Mononuclear cell (primary cell): Measurements from ENCODE around the gene BCAS3. TPM values are rescaled to one million over a fixed set of nuclear protein-coding genes. Genes with fewer than 3 reads are reported as not detected.
A peak's percentile ranks its signal among the peaks of the same experiment; 100 is the strongest.
"Not testable (repeated sequence)": the region's sequence is repeated elsewhere in the genome, so short reads cannot be mapped to it uniquely, and the experiment has no call there.

Experiments
- H3K27me3 ChIP-seq: 2 replicates; pipeline ENCODE4 v1.6.0; 2011; ENCODE audit warnings: low read length, control low read depth; ENCODE audit not compliant: insufficient read depth
- H3K4me1 ChIP-seq: 2 replicates; pipeline ENCODE4 v1.5.1; 2011; ENCODE audit warnings: mild to moderate bottlenecking, low read length, control low read depth; ENCODE audit not compliant: insufficient read depth
- H3K4me3 ChIP-seq: 2 replicates; pipeline ENCODE4 v1.5.1; 2011; ENCODE audit warnings: mild to moderate bottlenecking, low read length, moderate library complexity
- H3K9me3 ChIP-seq: 2 replicates; pipeline ENCODE4 v1.5.1; 2011; ENCODE audit warnings: low read depth, mild to moderate bottlenecking, control low read depth, low read length
- total RNA-seq: library from RNA; depleted of rRNA; stranded (reverse); fragments of >200 nt; gene quantifications from one replicate; pipeline ENCODE4 v1.2.3, GENCODE V29; 2012

The BCAS3 gene
- total RNA-seq, 1 donor: 23.9 TPM

DNA sequence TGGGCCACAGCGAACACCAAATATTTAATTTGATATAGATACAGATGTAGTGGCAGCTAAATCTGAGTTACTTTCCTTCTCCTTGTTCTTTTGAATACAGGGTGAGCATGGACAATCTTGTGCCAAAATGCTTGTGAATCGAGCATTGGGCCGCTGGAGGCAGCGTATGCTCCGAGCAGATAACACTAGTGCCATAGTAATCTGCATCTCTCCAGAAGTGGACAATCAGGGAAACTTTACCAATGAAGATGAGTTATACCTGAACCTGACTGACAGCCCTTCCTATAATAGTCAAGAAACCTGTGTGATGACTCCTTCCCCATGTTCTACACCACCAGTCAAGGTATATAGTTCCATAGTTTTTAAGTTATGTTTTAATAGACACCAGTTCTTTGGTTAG is 21.2 kb upstream of the BCAS3 start:
- Histone ChIP-seq H3K4me1 (peaks cover 4% of the 10 kb centered on the region), H3K4me3 (no peak overlapping the region)

DNA sequence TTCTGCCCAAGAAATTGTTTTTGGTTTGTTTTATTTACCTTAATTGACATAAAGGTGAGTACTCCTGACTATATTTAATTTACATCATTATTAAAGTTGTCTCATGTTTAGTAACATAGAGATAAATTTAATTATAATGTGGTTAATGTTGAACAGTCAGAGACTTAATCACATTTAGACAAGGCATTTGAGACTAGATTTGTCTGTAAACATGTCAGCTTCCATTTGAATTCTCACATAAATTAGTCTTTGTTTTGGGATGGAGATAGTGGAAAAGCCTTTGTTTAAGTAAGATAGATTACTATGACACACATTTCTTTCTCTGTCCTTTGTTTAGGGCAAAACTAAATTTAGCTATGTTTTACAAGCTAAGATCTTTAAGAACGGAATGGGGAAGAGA is 18.5 kb upstream of the BCAS3 start:
- Histone ChIP-seq H3K4me1 (no peaks in the 10 kb centered on the region), H3K4me3 (no peak overlapping the region), H3K9me3 (no peaks in the 10 kb centered on the region), H3K27me3 (no peaks in the 10 kb centered on the region)

More for the DNA sequence above, 21.2 kb upstream of the BCAS3 start:
- H3K27me3 ChIP-seq: no peaks in the 10 kb centered on the region
- H3K9me3 ChIP-seq: no peaks in the 10 kb centered on the region

DNA sequence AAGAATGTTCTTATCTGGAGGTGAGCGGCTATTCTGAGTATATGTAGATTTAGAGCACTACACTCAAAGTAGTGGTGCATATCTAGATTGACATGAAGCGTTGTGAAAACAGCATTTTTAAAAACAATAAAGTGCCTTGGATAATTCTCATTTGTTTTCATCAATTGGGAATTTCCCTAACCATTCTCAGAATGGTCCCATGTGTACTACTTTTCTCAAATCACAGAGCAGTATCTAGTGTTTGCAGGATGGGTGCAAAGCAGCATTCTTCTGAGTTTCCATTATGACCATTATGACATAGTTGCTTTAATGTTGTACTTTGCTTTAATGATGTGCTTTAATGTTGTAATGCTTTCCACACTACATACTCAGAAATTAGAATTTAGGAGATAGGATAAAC is 16.2 kb upstream of the BCAS3 start:
- Histone ChIP-seq H3K9me3 (no peaks in the 10 kb centered on the region), H3K4me3 (no peak overlapping the region), H3K4me1 (no peaks in the 10 kb centered on the region), H3K27me3 (no peaks in the 10 kb centered on the region)

DNA sequence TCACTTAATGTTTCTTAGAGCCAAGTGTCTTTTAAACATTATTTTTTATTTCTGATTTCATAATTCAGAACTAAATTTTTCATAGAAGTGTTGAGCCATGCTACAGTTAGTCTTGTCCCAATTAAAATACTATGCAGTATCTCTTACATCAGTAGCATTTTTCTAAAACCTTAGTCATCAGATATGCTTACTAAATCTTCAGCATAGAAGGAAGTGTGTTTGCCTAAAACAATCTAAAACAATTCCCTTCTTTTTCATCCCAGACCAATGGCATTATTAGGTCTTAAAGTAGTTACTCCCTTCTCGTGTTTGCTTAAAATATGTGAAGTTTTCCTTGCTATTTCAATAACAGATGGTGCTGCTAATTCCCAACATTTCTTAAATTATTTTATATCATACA is 13.6 kb upstream of the BCAS3 start:
- no peaks in the 10 kb centered on the region for H3K9me3 ChIP-seq
- H3K4me1 ChIP-seq: no peaks in the 10 kb centered on the region
- H3K4me3 ChIP-seq: no peak overlapping the region
- no peaks in the 10 kb centered on the region for H3K27me3 ChIP-seq

DNA sequence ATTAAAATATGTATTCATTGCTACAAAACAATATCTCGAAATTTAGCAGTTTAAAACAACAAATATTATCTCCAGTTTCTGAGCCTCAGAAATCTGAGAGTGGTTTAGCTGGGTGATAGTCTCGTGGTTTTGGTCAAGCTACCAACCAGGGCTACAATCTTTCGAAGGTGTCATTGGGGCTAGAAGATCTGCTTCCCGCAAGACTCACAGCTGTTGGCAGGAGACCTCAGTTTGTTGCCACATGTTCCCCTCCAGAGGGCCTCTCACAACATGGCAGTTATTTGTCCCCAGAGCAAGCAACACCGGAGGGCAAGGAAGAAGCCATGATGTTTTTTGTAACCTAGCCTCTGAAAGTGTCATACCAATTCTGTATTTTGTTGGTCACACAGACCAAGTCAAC is 12.0 kb upstream of the BCAS3 start:
- Histone ChIP-seq H3K4me3 (no peak overlapping the region), H3K27me3 (no peaks in the 10 kb centered on the region), H3K4me1 (no peaks in the 10 kb centered on the region), H3K9me3 (no peaks in the 10 kb centered on the region)

DNA sequence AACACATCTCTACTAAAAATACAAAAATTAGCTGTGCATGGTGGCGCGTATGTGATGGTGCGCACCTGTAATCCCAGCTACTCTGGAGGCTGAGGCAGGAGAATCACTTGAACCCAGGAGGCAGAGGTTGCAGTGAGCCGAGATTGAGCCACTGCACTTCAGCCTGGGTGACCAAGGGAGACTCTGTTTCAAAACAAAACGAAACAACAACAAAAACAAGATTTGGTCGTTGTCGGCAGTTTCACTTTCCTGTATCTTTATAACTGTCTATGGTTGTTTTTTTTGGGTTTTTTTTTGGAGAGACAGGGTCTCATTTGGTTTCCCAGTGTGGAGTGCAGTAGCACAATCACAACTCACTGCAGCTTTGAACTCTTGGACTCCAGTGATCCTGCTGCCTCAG is 8.9 kb upstream of the BCAS3 start:
- not testable (repeated sequence) for H3K4me3 ChIP-seq, H3K27me3 ChIP-seq, H3K4me1 ChIP-seq, H3K9me3 ChIP-seq

DNA sequence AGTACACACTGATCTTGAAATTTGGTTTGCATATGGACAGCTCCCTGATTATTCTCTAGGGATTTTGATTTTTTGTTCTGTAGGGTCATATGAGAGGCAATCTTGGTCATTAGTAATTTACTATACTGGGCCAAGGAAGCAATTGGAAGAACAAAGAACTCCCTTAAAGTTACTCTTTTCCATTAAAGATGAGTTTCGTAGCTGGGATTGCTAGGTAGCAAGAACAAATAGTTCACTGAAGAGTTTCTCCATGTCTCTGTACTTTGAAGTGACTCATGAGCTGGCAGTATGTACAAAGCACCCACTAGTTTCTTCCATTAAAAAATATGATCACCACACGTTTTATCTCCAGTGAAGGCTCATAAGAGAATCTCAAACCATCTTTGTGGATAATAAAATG is 6.2 kb upstream of the BCAS3 start:
- Histone ChIP-seq H3K27me3 (no peaks in the 10 kb centered on the region), H3K4me3 (no peak overlapping the region), H3K9me3 (no peaks in the 10 kb centered on the region), H3K4me1 (peaks cover under 1% of the 10 kb centered on the region)

DNA sequence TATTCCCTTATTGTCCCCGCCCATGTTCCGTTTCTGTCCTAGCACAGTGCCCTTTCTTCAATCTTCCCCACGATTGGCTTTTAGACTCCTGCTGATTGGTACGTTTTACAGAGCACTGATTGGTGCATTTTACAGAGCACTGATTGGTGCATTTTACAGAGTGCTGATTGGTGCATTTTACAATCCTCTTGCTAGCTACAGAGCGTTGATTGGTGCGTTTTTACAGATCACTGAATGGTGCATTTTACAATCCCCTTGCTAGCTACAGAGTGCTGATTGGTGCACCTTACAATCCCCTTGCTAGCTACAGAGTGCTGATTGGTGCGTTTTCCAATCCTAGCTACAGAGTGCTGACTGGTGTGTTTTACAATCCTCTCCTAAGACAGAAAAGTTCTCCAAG is 3.0 kb upstream of the BCAS3 start:
- peaks cover 16% of the 10 kb centered on the region for H3K4me1 ChIP-seq
- H3K4me3 ChIP-seq, H3K9me3 ChIP-seq, H3K27me3 ChIP-seq: not testable (repeated sequence)

DNA sequence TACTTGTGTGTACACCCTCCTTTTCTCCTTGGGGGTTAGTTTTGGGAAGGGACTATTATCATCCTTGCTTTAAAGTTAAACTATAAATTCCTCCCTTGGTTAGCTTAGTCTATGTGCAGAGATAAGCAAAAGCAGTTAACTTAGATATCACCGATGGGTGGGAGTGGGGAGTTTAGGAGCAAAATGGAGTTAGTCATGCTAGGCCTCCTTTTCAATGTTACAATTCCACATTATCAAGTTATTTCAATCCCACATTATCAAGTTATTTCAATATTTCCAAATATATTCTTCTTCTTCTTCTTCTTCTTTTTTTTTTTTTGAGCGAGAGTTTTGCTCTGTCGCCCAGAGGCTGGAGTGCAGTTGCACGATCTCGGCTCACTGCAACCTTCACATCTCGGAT is 1.7 kb upstream of the BCAS3 start:
- Histone ChIP-seq H3K27me3 (no peaks in the 10 kb centered on the region), H3K9me3 (no peaks in the 10 kb centered on the region), H3K4me3 (no peak overlapping the region), H3K4me1 (peaks cover 16% of the 10 kb centered on the region)

DNA sequence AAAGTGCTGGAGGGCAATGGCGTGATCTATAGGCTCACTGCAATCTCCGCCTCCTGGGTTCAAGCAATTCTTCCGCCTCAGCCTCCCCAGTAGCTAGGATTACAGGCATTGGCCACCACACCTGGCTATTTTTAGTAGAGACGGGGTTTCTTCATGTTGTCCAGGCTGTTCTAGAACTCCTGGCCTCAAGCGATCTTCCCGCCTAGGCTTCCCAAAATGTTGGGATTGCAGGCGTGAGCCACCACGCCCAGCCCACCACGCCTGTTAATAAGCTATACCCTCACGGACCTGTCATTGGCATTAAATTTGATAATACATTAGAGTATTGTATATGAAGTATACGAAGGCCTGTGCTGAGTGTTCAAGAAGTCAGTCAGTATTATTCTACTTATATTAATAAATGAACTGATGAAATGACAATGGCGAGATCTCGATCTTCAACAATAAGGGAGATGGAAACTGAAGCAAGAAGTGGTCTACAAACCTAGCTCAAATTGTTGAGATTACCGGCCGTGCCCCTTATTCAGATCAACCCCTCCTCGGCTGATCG is 818 bp upstream of the BCAS3 start:
- no peaks in the 10 kb centered on the region for H3K9me3 ChIP-seq
- H3K4me3 ChIP-seq: peak overlapping the region; percentile 51
- H3K4me1 ChIP-seq: peaks cover 16% of the 10 kb centered on the region
- no peaks in the 10 kb centered on the region for H3K27me3 ChIP-seq

DNA sequence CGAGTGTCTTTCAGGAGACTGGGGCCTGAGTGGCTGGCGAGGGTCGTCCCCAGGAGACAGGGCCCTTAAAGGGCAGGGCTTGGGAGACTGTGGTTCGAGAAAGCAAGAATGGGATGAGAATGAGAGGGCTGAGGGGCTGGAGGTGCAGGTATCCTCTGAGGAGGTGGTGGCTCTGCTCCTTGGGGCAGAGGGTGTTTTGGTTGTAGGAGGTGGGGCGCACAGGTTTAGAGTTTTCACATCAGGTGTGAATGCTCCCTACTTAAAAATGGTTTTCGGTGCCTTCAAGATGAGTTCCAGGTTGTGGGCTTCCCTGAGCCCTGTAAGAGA is 430 bp downstream of the BCAS3 start:
- no peaks in the 10 kb centered on the region for H3K9me3 ChIP-seq
- H3K4me3 ChIP-seq: peak overlapping the region; percentile 51
- H3K4me1 ChIP-seq: peaks cover 16% of the 10 kb centered on the region
- H3K27me3 ChIP-seq: no peaks in the 10 kb centered on the region

DNA sequence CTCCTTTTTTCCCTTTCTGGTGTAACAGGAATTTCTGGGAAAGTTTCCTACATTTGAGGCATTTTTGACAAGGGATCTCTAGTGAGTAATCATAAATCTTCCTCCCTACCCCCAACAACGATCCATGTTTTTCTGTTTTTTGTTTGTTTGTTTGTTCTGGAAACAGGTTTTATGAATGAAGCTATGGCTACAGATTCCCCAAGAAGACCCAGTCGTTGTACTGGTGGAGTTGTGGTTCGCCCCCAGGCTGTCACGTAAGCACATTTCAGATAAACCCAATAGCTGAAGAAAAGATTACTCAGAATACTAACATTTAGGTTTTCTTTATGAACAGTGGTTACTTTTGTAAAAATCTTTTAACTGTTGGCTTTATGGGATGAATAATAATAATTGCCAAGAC is 1.6 kb downstream of the BCAS3 start:
- Histone ChIP-seq H3K9me3 (no peaks in the 10 kb centered on the region), H3K4me3 (no peak overlapping the region), H3K27me3 (no peaks in the 10 kb centered on the region), H3K4me1 (peaks cover 16% of the 10 kb centered on the region)

DNA sequence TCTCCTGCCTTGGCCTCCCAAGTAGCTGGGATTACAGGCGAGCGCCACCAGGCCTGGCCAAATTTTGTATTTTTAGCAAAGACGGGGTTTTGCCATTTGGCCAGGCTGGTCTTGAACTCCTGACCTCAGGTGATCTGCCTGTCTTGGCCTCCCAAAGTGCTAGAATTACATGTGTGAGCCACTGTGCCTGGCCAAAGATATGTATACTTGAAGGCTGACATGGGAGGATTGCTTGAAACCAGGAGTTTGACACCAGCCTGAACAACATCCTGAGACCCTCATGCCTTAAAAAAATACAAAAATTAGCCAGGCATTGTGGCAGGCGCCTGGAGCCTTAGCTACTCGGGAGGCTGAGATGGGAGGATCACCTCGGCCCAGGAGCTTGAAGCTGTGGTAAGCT is 3.1 kb downstream of the BCAS3 start:
- Histone ChIP-seq H3K9me3 (no peaks in the 10 kb centered on the region), H3K4me1 (peaks cover 16% of the 10 kb centered on the region), H3K4me3 (no peak overlapping the region), H3K27me3 (no peaks in the 10 kb centered on the region)

DNA sequence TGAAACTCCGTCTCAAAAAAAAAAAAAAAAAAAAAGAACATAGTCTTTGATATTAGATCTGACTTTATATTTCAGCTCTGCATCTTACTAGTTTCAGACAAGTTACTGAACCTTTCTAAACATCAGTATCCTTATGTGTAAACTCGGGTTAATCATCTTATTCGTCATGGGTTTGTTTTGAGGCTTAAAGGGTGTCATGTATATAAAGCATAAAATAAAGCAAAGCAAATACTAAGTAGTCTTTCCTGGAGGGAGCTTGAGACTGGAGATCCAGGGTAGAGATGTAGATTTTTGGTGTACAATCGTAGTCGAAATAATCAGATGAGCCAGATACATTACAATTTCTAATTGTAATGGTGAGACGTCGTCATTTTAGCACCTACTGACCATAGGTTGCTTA is 7.8 kb downstream of the BCAS3 start:
- Histone ChIP-seq H3K27me3 (no peaks in the 10 kb centered on the region), H3K9me3 (no peaks in the 10 kb centered on the region), H3K4me1 (no peaks in the 10 kb centered on the region), H3K4me3 (no peak overlapping the region)

DNA sequence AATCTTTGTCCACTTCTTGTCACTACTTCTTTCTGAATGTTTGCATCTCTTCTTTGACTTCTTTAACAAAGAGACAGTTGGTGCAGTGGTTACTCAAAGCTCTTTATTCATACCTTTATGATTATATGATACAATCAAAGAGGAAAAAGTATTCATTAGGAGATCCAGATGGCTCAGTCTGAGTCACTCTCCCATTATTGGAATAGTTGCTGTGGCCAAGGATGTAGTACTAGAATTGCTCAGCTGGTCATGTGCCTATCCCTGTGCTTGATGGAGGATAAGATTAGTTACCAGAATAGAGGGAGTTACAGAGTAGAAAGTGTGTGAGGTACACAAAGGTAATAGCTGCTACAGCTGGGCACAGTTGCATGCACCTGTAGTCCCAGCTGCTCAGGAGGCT is 18.3 kb downstream of the BCAS3 start:
- H3K27me3 ChIP-seq: no peaks in the 10 kb centered on the region
- no peak overlapping the region for H3K4me3 ChIP-seq
- peaks cover 9% of the 10 kb centered on the region for H3K4me1 ChIP-seq
- no peaks in the 10 kb centered on the region for H3K9me3 ChIP-seq

DNA sequence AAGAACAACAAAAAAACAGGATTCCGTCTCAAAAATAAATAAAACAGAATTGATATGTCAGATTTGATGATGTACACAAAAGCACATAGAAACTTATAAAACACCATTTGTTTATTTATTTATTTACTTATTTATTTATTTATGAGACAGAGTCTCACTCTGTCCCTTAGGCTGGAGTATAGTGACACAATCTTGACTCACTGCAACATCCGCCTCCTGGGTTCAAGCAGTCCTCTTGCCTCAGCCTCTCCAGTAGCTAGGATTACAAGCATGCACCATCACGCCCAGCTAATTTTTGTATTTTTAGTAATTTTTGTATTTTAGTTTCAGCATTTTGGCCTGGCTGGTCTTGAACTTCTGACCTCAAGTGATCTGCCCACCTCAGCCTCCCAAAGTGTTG is 21.4 kb downstream of the BCAS3 start:
- Histone ChIP-seq H3K9me3 (no peaks in the 10 kb centered on the region), H3K4me3 (no peak overlapping the region), H3K4me1 (peaks cover 9% of the 10 kb centered on the region)

DNA sequence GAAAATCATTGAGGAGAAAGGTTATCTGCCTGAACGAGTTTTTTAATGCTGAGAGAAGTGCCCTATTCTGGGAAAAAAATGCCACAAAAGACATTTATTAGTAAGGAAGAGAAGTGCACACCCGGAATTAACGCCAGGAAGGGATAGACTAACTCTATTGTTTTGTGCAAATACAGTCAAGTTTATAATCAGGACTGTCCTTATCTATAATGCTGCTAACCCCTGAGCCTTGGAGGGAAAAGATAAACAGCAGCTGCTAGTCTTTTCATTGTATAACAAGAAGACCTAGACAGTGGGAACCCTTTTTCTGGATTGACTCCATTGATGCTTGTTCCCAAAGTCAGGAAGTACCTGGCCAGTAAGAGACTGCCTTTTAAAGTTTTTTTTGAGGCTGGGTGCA is 26.5 kb downstream of the BCAS3 start:
- no peaks in the 10 kb centered on the region for H3K27me3 ChIP-seq
- H3K4me1 ChIP-seq: no peaks in the 10 kb centered on the region
- no peak overlapping the region for H3K4me3 ChIP-seq
- H3K9me3 ChIP-seq: no peaks in the 10 kb centered on the region

More for the DNA sequence above, 21.4 kb downstream of the BCAS3 start:
- no peaks in the 10 kb centered on the region for H3K27me3 ChIP-seq
